Loucy (cell line): ENCODE results near the gene SHISA5.
A peak's percentile ranks its signal among the peaks of the same experiment; 100 is the strongest.

Source experiments
- H2AFZ ChIP-seq: fragments of 200-600 bp; sonication (generic); 2 replicates; pipeline ENCODE4 v1.6.0; 2016; ENCODE audit warnings: antibody characterized with exemption, mild to moderate bottlenecking, low read length, moderate library complexity
- H3F3A ChIP-seq: fragments of 200-600 bp; 2 replicates; pipeline ENCODE4 v1.6.0; 2016; ENCODE audit warnings: antibody characterized with exemption, low read depth, mild to moderate bottlenecking
- H3K27me3 ChIP-seq: fragments of 200-600 bp; sonication (generic); 2 replicates; pipeline ENCODE4 v1.6.1; 2014; ENCODE audit warnings: low read length, mild to moderate bottlenecking; ENCODE audit not compliant: insufficient read depth, poor library complexity, severe bottlenecking
- H3K36me3 ChIP-seq: fragments of 200-600 bp; sonication (generic); 2 replicates; pipeline ENCODE4 v1.6.1; 2016; ENCODE audit warnings: low read length; ENCODE audit not compliant: insufficient read depth
- H3K4me1 ChIP-seq: fragments of 200-600 bp; sonication (generic); 2 replicates; pipeline ENCODE4 v1.5.1; 2014; ENCODE audit warnings: low read length, mild to moderate bottlenecking; ENCODE audit not compliant: insufficient read depth, poor library complexity, severe bottlenecking
- H3K4me2 ChIP-seq: fragments of 200-600 bp; sonication (generic); 2 replicates; pipeline ENCODE4 v1.6.0; 2014; ENCODE audit warnings: antibody characterized with exemption, low read length, low read depth, mild to moderate bottlenecking; ENCODE audit not compliant: poor library complexity, severe bottlenecking
- H3K4me3 ChIP-seq: fragments of 200-600 bp; sonication (generic); 2 replicates; pipeline ENCODE4 v1.5.1; 2014; ENCODE audit warnings: low read length, mild to moderate bottlenecking, mixed read lengths; ENCODE audit not compliant: poor library complexity, severe bottlenecking
- H3K79me2 ChIP-seq: fragments of 200-600 bp; sonication (generic); 2 replicates; pipeline ENCODE4 v1.6.1; 2014; ENCODE audit warnings: low read length; ENCODE audit not compliant: insufficient read depth
- H3K9ac ChIP-seq: fragments of 200-600 bp; sonication (generic); 2 replicates; pipeline ENCODE4 v1.6.0; 2014; ENCODE audit warnings: mild to moderate bottlenecking, low read depth, low read length, moderate library complexity; ENCODE audit not compliant: poor library complexity, severe bottlenecking
- H3K9me2 ChIP-seq: fragments of 200-600 bp; sonication (generic); replicated peaks from 2 replicates; pipeline ENCODE4 v1.6.1; 2016; ENCODE audit warnings: low read depth, low read length, mixed read lengths
- H3K9me3 ChIP-seq: fragments of 200-600 bp; sonication (generic); 2 replicates; pipeline ENCODE4 v1.6.1; 2014; ENCODE audit warnings: mild to moderate bottlenecking, antibody characterized with exemption, low read length, low read depth; ENCODE audit not compliant: insufficient read depth
- H4K20me1 ChIP-seq: fragments of 200-600 bp; sonication (generic); 2 replicates; pipeline ENCODE4 v1.6.0; 2014; ENCODE audit warnings: antibody characterized with exemption, low read length, mild to moderate bottlenecking; ENCODE audit not compliant: insufficient read depth, poor library complexity, severe bottlenecking
- CTCF ChIP-seq: fragments of 200-600 bp; sonication (generic); conservative IDR thresholded peaks from 2 replicates; pipeline ENCODE4 v1.5.1; 2014; ENCODE audit warnings: mild to moderate bottlenecking, antibody characterized with exemption, low read length
- EZH2phosphoT487 ChIP-seq: fragments of 200-600 bp; IDR thresholded peaks from 2 replicates; pipeline ENCODE4 v1.6.1; 2018; ENCODE audit warnings: antibody characterized with exemption, mild to moderate bottlenecking, moderate library complexity, borderline replicate concordance

SHISA5 gene

GRCh38 chr3:48503401-48504050, 448 bp downstream of the SHISA5 start:
- TF ChIP-seq CTCF, result no peak
- no peak for TF ChIP-seq EZH2phosphoT487
- Histone ChIP-seq H3K27me3 (no peaks in the 10 kb centered on the region), H3F3A (no peaks in the 10 kb centered on the region), H3K9me3 (no peaks in the 10 kb centered on the region), H3K9ac (peak overlapping the region; percentile 28), H3K4me2 (peak overlapping the region; percentile 43), H2AFZ (peak overlapping the region; percentile 20; the same call in 1 of the 2 replicates), H3K4me1 (peaks cover 3% of the 10 kb centered on the region), H3K4me3 (peak overlapping the region; percentile 61), H3K79me2 (no peaks in the 10 kb centered on the region), H4K20me1 (no peaks in the 10 kb centered on the region), H3K9me2 (no peaks in the 10 kb centered on the region), H3K36me3 (no peaks in the 10 kb centered on the region)

GRCh38 chr3:48502728-48503168, 1.2 kb downstream of the SHISA5 start:
- Histone ChIP-seq H3K27me3 (no peaks in the 10 kb centered on the region), H3K4me3 (no peak overlapping the region), H3K4me2 (no peak overlapping the region), H3K36me3 (no peaks in the 10 kb centered on the region), H3K9me2 (no peaks in the 10 kb centered on the region), H3K9me3 (no peaks in the 10 kb centered on the region), H3K9ac (no peak overlapping the region), H2AFZ (no peak overlapping the region), H3K4me1 (peaks cover under 1% of the 10 kb centered on the region), H3F3A (no peaks in the 10 kb centered on the region), H4K20me1 (no peaks in the 10 kb centered on the region), H3K79me2 (no peaks in the 10 kb centered on the region)
- TF ChIP-seq EZH2phosphoT487 (no peak), CTCF (no peak)

GRCh38 chr3:48502121-48502520, 1.9 kb downstream of the SHISA5 start:
- Histone ChIP-seq H3K9me2 (no peaks in the 10 kb centered on the region), H3K4me1 (no peaks in the 10 kb centered on the region), H3K36me3 (no peaks in the 10 kb centered on the region)

More at GRCh38 chr3:48502121-48502520, 1.9 kb downstream of the SHISA5 start:
- Histone ChIP-seq H3F3A (no peaks in the 10 kb centered on the region), H3K9ac (no peak overlapping the region), H3K9me3 (no peaks in the 10 kb centered on the region), H3K4me2 (no peak overlapping the region), H2AFZ (no peak overlapping the region), H3K27me3 (no peaks in the 10 kb centered on the region), H3K4me3 (no peak overlapping the region), H3K79me2 (no peaks in the 10 kb centered on the region), H4K20me1 (no peaks in the 10 kb centered on the region)
- TF ChIP-seq CTCF (no peak), EZH2phosphoT487 (no peak)
